Measurements from ENCODE around the gene GATD1.

Gene GATD1

GRCh38 chr11:724778-725386, 52.4 kb downstream of the GATD1 start:
- DNase-seq = no peak
- H3K27ac Mint-ChIP-seq = no peak overlapping the region
- TF ChIP-seq CTCF (IDR thresholded peaks at IDR 0.05) = no peak
- H3K36me3 Mint-ChIP-seq (ENCODE audit: low read depth) = no peaks in the 10 kb centered on the region
- H3K9me3 Mint-ChIP-seq = no peaks in the 10 kb centered on the region
- peak overlapping the region; percentile 57 for H3K4me3 Mint-ChIP-seq
- peaks cover 74% of the 10 kb centered on the region for H3K27me3 Mint-ChIP-seq (ENCODE audit: low read depth, poor library complexity)
- peaks cover 10% of the 10 kb centered on the region for H3K4me1 Mint-ChIP-seq

GRCh38 chr11:724049-724777, 53.1 kb downstream of the GATD1 start:
- no peak for TF ChIP-seq CTCF (IDR thresholded peaks at IDR 0.05)
- Mint-ChIP-seq H3K36me3 (ENCODE audit: low read depth) (no peaks in the 10 kb centered on the region), H3K27me3 (ENCODE audit: low read depth, poor library complexity) (peaks cover 77% of the 10 kb centered on the region), H3K9me3 (no peaks in the 10 kb centered on the region), H3K27ac (no peak overlapping the region), H3K4me1 (peaks cover 12% of the 10 kb centered on the region), H3K4me3 (no peak overlapping the region)
- DNase-seq = no peak

GRCh38 chr11:723120-723883, 54.0 kb downstream of the GATD1 start:
- Mint-ChIP-seq H3K27me3 (ENCODE audit: low read depth, poor library complexity) (peaks cover 84% of the 10 kb centered on the region), H3K4me1 (peaks cover 15% of the 10 kb centered on the region), H3K4me3 (no peak overlapping the region), H3K27ac (no peak overlapping the region), H3K9me3 (no peaks in the 10 kb centered on the region), H3K36me3 (ENCODE audit: low read depth) (no peaks in the 10 kb centered on the region)
- no peak for TF ChIP-seq CTCF (IDR thresholded peaks at IDR 0.05)
- DNase-seq = no peak

GRCh38 chr11:722346-722811, 54.9 kb downstream of the GATD1 start:
- Mint-ChIP-seq H3K27ac (no peak overlapping the region), H3K4me3 (no peak overlapping the region), H3K27me3 (ENCODE audit: low read depth, poor library complexity) (peaks cover 83% of the 10 kb centered on the region), H3K4me1 (peaks cover 15% of the 10 kb centered on the region), H3K36me3 (ENCODE audit: low read depth) (no peaks in the 10 kb centered on the region), H3K9me3 (no peaks in the 10 kb centered on the region)
- TF ChIP-seq CTCF (IDR thresholded peaks at IDR 0.05) = no peak
- no peak for DNase-seq

GRCh38 chr11:721741-722345, 55.4 kb downstream of the GATD1 start:
- no peak for DNase-seq
- TF ChIP-seq CTCF (IDR thresholded peaks at IDR 0.05) = no peak
- Mint-ChIP-seq H3K27ac (no peak overlapping the region), H3K27me3 (ENCODE audit: low read depth, poor library complexity) (peaks cover 81% of the 10 kb centered on the region), H3K4me1 (peaks cover 15% of the 10 kb centered on the region), H3K9me3 (no peaks in the 10 kb centered on the region), H3K4me3 (no peak overlapping the region), H3K36me3 (ENCODE audit: low read depth) (no peaks in the 10 kb centered on the region)

Measured in nephron progenitor cell (in vitro differentiated cells).